Tibial nerve (tissue), 4 donors: Measurements from ENCODE around the gene SCAND1. TPM values are rescaled to one million over a fixed set of nuclear protein-coding genes. Genes with fewer than 3 reads are reported as not detected.
"Not testable (repeated sequence)": the region's sequence is repeated elsewhere in the genome, so short reads cannot be mapped to it uniquely, and the experiment has no call there.

Source experiments
- DNase-seq, 2 donors: peaks; one replicate each; pipeline ENCODE4 v3.0.0-alpha.2; 2019; ENCODE audit warnings: low spot score in 2 of 2
- H3K27ac ChIP-seq, 4 donors: fragments of 200-600 bp; sonication (generic) in 3 of 4; one replicate each; pipeline ENCODE4 v1.5.1; 2017 to 2019; ENCODE audit warnings: mild to moderate bottlenecking in 1 of 4
- H3K27me3 ChIP-seq, 2 donors: fragments of 200-600 bp; sonication (generic) in 1 of 2; one replicate each; pipeline versions ENCODE4 v1.5.1 to v1.6.0; 2017 to 2019
- H3K36me3 ChIP-seq, 3 donors: fragments of 200-600 bp; sonication (generic); one replicate each; pipeline ENCODE4 v1.5.1; 2018 to 2019
- H3K4me1 ChIP-seq, 4 donors: fragments of 200-600 bp; sonication (generic) in 3 of 4; one replicate each; pipeline ENCODE4 v1.5.1; 2017 to 2019
- H3K4me3 ChIP-seq, 4 donors: fragments of 200-600 bp; sonication (generic) in 3 of 4; one replicate each; pipeline ENCODE4 v1.5.1; 2017 to 2019; ENCODE audit warnings: mild to moderate bottlenecking in 1 of 4, moderate library complexity in 1 of 4
- H3K9me3 ChIP-seq, 4 donors: fragments of 200-600 bp; sonication (generic) in 3 of 4; one replicate each; pipeline ENCODE4 v1.5.1; 2017 to 2019
- CTCF ChIP-seq, 5 experiments: fragments of 200-600 bp in 3 of 5; fragments of 450-650 bp in 2 of 5; sonication (generic) in 3 of 5; IDR thresholded peaks; one replicate each; pipeline ENCODE4 v1.5.1; 2016 to 2019; ENCODE audit warnings: antibody characterized with exemption in 5 of 5, mild to moderate bottlenecking in 3 of 5, moderate library complexity in 2 of 5
- EP300 ChIP-seq, 2 donors: sonication (generic); formaldehyde crosslinking; IDR thresholded peaks; one replicate each; pipeline ENCODE4 v1.6.1; 2017; ENCODE audit warnings: antibody characterized with exemption in 2 of 2, mild to moderate bottlenecking in 1 of 2
- POLR2A ChIP-seq, 2 donors: fragments of 450-650 bp; IDR thresholded peaks; one replicate each; pipeline ENCODE4 v1.6.1; 2017; ENCODE audit warnings: antibody characterized with exemption in 2 of 2, mild to moderate bottlenecking in 2 of 2, moderate library complexity in 2 of 2
- WGBS, 2 donors: methylation state at CpG; one replicate each; pipeline ENCODE4 v1.1.5; 2018; 5-methylcytosine and 5-hydroxymethylcytosine counted together
- total RNA-seq, 4 donors: library from RNA; depleted of rRNA; stranded (reverse); fragments of >200 nt; gene quantifications; one replicate each; pipeline ENCODE4 v1.1.0, GENCODE V29; 2016

The SCAND1 gene
- 100 to 1,000 TPM; 120 to 224 (median 151) TPM for total RNA-seq

GRCh38 chr20:35954200-35954906, at the start of gene SCAND1:
Gene SCAND1 (minus strand): TSS chr20:35954502. CDS start chr20:35954284, 218 bp downstream.
- 1% methylated on average over 18 to 19 of the region's 76 CpGs for WGBS, 2 donors
- peak; percentile 96 to 100 (median 98) for TF ChIP-seq CTCF (IDR thresholded peaks at IDR 0.05)
- TF ChIP-seq EP300 (IDR thresholded peaks at IDR 0.05), result peak; percentile 90 to 93
- TF ChIP-seq POLR2A (IDR thresholded peaks at IDR 0.05), result peak; percentile 70 to 72

GRCh38 chr20:36004045-36004444, 49.7 kb upstream of the SCAND1 start:
- Histone ChIP-seq H3K4me1 (no peaks in the 10 kb centered on the region), H3K9me3 (peaks cover 0 to 4% (median 0%) of the 10 kb centered on the region in 4 donors), H3K27ac (no peak overlapping the region), H3K4me3 (no peak overlapping the region), H3K27me3 (no peaks in the 10 kb centered on the region), H3K36me3 (no peaks in the 10 kb centered on the region)
- TF ChIP-seq EP300 (IDR thresholded peaks at IDR 0.05) (no peak), CTCF (IDR thresholded peaks at IDR 0.05) (no peak), POLR2A (IDR thresholded peaks at IDR 0.05) (no peak)
- WGBS, 2 donors, result 33 to 76% methylated on average over 1 of the region's 1 CpG
- DNase-seq, result no peak

More at GRCh38 chr20:35954200-35954906, at the start of gene SCAND1:
- H3K9me3 ChIP-seq, result no peaks in the 10 kb centered on the region
- no peaks in the 10 kb centered on the region for H3K27me3 ChIP-seq
- DNase-seq, result peak; percentile 85 to 89
- peaks cover 0 to 4% (median 0%) of the 10 kb centered on the region in 3 donors for H3K36me3 ChIP-seq
- H3K27ac ChIP-seq, result peak within 1 kb of the TSS; percentile 90 to 99 (median 98)
- peak within 1 kb of the TSS; percentile 66 to 99 (median 96) for H3K4me3 ChIP-seq
- peaks cover 0 to 26% (median 24%) of the 10 kb centered on the region in 4 donors for H3K4me1 ChIP-seq

GRCh38 chr20:36002855-36003254, 48.6 kb upstream of the SCAND1 start:
- DNase-seq, result no peak
- Histone ChIP-seq H3K4me1 (no peaks in the 10 kb centered on the region), H3K36me3 (no peaks in the 10 kb centered on the region), H3K4me3 (no peak overlapping the region), H3K27me3 (no peaks in the 10 kb centered on the region), H3K9me3 (peaks cover 0 to 4% (median 0%) of the 10 kb centered on the region in 4 donors), H3K27ac (no peak overlapping the region)
- TF ChIP-seq POLR2A (IDR thresholded peaks at IDR 0.05) (no peak), CTCF (IDR thresholded peaks at IDR 0.05) (no peak), EP300 (IDR thresholded peaks at IDR 0.05) (no peak)

- not testable (repeated sequence) for H3K36me3 ChIP-seq, H3K9me3 ChIP-seq, H3K27ac ChIP-seq, H3K4me3 ChIP-seq, H3K4me1 ChIP-seq, DNase-seq, H3K27me3 ChIP-seq
- WGBS, 2 donors, result 99 to 100% methylated on average over 8 to 16 of the region's 34 CpGs
Measured at GRCh38 chr20:36001331-36001730, 47.0 kb upstream of the SCAND1 start.

- H3K9me3 ChIP-seq, H3K36me3 ChIP-seq, H3K27me3 ChIP-seq, DNase-seq, H3K27ac ChIP-seq, H3K4me3 ChIP-seq, H3K4me1 ChIP-seq: not testable (repeated sequence)
- 91 to 95% methylated on average over 8 of the region's 8 CpGs for WGBS, 2 donors
Measured at GRCh38 chr20:35996492-35996891, 42.2 kb upstream of the SCAND1 start.

- TF ChIP-seq EP300 (IDR thresholded peaks at IDR 0.05) (no peak), POLR2A (IDR thresholded peaks at IDR 0.05) (no peak), CTCF (IDR thresholded peaks at IDR 0.05) (peak; percentile 74 to 93 (median 85))
- DNase-seq, result peak; percentile 57 to 83
- H3K27me3 ChIP-seq, result no peaks in the 10 kb centered on the region
- 3 to 5% methylated on average over 6 of the region's 6 CpGs for WGBS, 2 donors
- H3K9me3 ChIP-seq, result no peaks in the 10 kb centered on the region
- H3K27ac ChIP-seq, result no peak overlapping the region
- H3K36me3 ChIP-seq, result no peaks in the 10 kb centered on the region
- no peak overlapping the region for H3K4me3 ChIP-seq
- H3K4me1 ChIP-seq, result peaks cover 0 to 10% (median 1%) of the 10 kb centered on the region in 4 donors
Measured at GRCh38 chr20:35994994-35995453, 40.7 kb upstream of the SCAND1 start.
